Omental fat pad (tissue), 4 donors: ENCODE measurements around the gene MAPK14. TPM values are rescaled to one million over a fixed set of nuclear protein-coding genes. Genes with fewer than 3 reads are reported as not detected.

Experiments used
- ATAC-seq: fragments of 150-250 bp; one replicate; pipeline ENCODE4 v1.9.1; 2016; ENCODE audit warnings: mild to moderate bottlenecking, moderate library complexity; ENCODE audit not compliant: low FRiP score
- DNase-seq: peaks from one replicate; pipeline ENCODE4 v3.0.0-alpha.2; 2019; ENCODE audit warnings: low spot score
- CTCF ChIP-seq, 3 donors: fragments of 450-650 bp; IDR thresholded peaks; one replicate each; pipeline ENCODE4 v1.5.1; 2016 to 2017; ENCODE audit warnings: antibody characterized with exemption in 3 of 3, mild to moderate bottlenecking in 3 of 3, moderate library complexity in 2 of 3
- total RNA-seq, 4 donors: library from RNA; depleted of rRNA; stranded (reverse); fragments of >200 nt; gene quantifications; one replicate each; pipeline ENCODE4 v1.1.0, GENCODE V29; 2016

Gene MAPK14
- total RNA-seq, 4 donors from 2014 or later, result 91.9 to 133 (median 117) TPM

- no peak for TF ChIP-seq CTCF (IDR thresholded peaks at IDR 0.05)
- ATAC-seq (no peak), DNase-seq (no peak)
Measured at GRCh38 chr6:36062247-36062646, 34.6 kb downstream of the MAPK14 start.

- no peak for ATAC-seq
- no peak for TF ChIP-seq CTCF (IDR thresholded peaks at IDR 0.05)
- no peak for DNase-seq
Measured at GRCh38 chr6:36063318-36064060, 35.9 kb downstream of the MAPK14 start.

- ATAC-seq (no peak), DNase-seq (no peak)
- no peak for TF ChIP-seq CTCF (IDR thresholded peaks at IDR 0.05)
Measured at GRCh38 chr6:36064770-36065396, 37.3 kb downstream of the MAPK14 start.

- DNase-seq (no peak), ATAC-seq (no peak)
- TF ChIP-seq CTCF (IDR thresholded peaks at IDR 0.05), result no peak
Measured at GRCh38 chr6:36065916-36066315, 38.3 kb downstream of the MAPK14 start.

GRCh38 chr6:36066817-36067216, 39.2 kb downstream of the MAPK14 start:
- DNase-seq, result no peak
- no peak for ATAC-seq
- TF ChIP-seq CTCF (IDR thresholded peaks at IDR 0.05), result no peak

- no peak for TF ChIP-seq CTCF (IDR thresholded peaks at IDR 0.05)
- no peak for DNase-seq
- ATAC-seq, result peak; percentile 72
Measured at GRCh38 chr6:36067374-36068011, 39.9 kb downstream of the MAPK14 start.
